Testis (tissue), 2 donors: Measurements from ENCODE around the gene PCNX3.

ENCODE experiments used
- CTCF ChIP-seq, 3 experiments: fragments of 450-650 bp in 2 of 3; fragments of 200-600 bp in 1 of 3; sonication (generic) in 1 of 3; IDR thresholded peaks; one replicate each; pipeline ENCODE4 v1.5.1; 2016 to 2019; ENCODE audit warnings: antibody characterized with exemption in 3 of 3, mild to moderate bottlenecking in 2 of 3, moderate library complexity in 1 of 3
- POLR2A ChIP-seq: fragments of 450-650 bp; IDR thresholded peaks from one replicate; pipeline ENCODE4 v1.6.1; 2017; ENCODE audit warnings: antibody characterized with exemption, mild to moderate bottlenecking, moderate library complexity

GRCh38 chr11:65641297-65642013 lies 25.9 kb downstream of the PCNX3 start:
- TF ChIP-seq POLR2A, result no peak
- no peak for TF ChIP-seq CTCF (IDR thresholded peaks at IDR 0.05)
